IPS-NIHi7 (cell line): ENCODE data around the gene MYOZ1.
"Not testable (repeated sequence)": the region's sequence is repeated elsewhere in the genome, so short reads cannot be mapped to it uniquely, and the experiment has no call there.

Source experiments
- DNase-seq: peaks from one replicate; pipeline ENCODE4 v3.0.0; 2012; ENCODE audit warnings: mixed read lengths; ENCODE audit errors: extremely low spot score

Gene MYOZ1

DNA sequence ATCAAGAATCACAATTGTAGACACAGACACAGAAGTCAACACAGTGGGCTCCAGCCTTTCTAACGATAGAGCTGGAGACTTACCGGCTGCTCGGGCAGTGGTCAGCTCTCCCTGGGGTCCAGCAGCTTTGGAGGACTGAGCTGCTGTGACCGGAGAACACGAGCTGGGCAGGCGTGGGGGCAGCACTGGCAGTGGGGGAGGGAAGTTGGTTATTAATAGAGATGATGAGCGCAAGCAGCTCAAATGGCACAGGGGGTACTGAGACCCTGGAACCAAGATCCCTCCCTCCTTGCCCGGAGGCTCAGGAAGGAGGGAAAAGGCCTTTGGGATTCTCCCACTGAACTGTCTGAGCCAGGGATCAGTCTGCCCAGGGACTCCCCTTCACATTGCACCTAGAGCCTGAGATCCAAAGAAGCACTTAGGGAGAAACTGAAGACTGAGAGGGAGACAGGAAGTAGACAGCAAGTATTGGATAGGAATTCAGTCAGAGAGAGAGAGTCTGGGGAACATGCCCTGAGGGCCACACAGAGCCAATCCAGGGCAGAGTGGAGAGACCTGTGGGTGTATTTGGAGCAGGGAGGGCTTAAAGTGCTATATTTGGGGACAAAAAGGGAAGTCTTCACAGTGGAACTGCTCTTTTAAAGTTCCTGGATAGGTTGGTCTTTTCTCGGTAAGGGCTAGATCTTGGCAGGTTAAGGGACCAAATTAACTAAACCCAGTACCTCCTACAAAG, at the start of gene MYOZ1:
Gene MYOZ1, minus strand, starts transcription at position 147 of the 733 bp plus-strand sequence. CDS start 1,457 bp downstream, outside the sequence.
- no peak for DNase-seq

DNA sequence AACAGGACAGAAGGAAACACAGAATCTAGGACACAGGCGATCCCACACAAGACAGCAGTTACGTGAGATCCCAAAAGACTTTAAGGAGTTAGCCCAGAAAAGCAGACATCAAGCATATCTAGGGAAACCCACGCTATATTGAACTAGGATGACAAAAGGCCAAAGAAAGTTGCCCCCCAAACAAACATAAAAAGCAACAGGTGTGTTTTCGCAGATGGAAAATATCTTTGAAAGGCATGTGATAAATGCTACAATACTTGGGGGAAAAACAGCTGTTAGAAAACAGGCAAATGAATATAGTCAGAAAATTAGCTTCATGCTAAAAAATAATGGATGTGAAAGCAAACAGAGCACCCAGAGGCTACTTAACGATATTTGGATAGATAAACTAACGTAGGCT, 49.5 kb upstream of the MYOZ1 start:
- DNase-seq, result not testable (repeated sequence)

- not testable (repeated sequence) for DNase-seq
Measured at GRCh38 chr10:73689596-73689995, 48.3 kb upstream of the MYOZ1 start.

DNA sequence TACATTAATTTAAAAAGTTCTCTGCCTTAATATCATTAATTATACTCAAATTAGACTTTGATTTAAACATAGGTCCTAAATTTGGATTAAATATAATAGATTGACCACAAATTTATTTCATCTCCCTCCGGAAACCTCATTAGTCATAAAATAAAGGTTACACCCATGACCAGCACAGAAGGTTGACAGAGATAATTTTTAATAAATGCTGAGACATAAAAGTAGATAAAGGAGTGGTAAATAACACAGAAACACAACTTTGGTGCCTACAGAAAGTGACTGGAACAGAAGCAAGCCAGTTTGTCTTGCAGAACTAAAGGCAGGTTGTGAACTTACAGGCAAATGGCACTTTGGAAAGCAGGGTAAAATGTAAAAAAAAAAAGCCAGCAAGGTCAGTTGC, 46.4 kb upstream of the MYOZ1 start:
- DNase-seq, result not testable (repeated sequence)

- not testable (repeated sequence) for DNase-seq
Measured at GRCh38 chr10:73674546-73674945, 33.3 kb upstream of the MYOZ1 start.

GRCh38 chr10:73668378-73668777, 27.1 kb upstream of the MYOZ1 start:
- DNase-seq, result not testable (repeated sequence)

GRCh38 chr10:73666153-73666809, 25.0 kb upstream of the MYOZ1 start:
- DNase-seq, result not testable (repeated sequence)

DNA sequence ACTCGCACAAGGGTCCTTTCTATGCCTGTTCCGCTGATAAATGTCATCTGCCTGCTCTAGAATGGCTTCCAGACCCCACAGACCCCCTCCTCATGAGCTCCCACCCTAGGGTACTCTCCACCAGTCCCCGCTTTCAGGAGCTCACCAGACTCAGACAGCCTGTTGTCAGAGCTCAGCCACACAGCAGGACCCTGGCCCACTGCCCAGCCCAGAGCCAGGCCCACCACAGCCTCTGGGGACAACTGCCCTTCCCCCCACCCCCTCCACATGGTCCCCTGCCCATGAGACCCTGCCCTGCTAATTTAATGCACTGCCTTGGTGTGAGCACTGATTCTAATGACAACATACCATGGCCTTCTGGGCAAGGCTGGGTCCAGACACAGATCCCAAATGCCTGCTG, 24.3 kb upstream of the MYOZ1 start:
- DNase-seq, result not testable (repeated sequence)

- DNase-seq, result not testable (repeated sequence)
Measured at GRCh38 chr10:73664156-73665040, 23.1 kb upstream of the MYOZ1 start.

DNA sequence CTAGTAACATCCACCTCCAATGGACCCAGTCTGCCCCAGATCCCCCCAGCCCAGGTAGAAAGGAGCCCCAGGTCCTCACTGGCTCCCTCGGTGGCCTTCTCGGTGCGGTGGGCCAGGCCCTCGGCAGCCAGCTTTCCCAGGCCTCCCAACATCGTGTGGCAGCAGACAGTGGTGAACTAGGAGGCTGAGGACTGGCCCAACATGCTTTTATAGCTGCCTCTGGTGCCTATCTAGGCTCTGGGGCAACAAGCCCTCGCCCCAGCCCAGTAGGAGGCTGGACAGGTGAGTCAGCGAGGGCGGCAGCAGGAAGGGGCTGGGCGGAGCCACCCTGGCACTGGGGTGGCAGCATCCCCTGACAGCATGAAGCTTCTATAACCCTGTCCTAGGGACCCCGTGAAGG, 22.3 kb upstream of the MYOZ1 start:
- DNase-seq, result not testable (repeated sequence)

DNA sequence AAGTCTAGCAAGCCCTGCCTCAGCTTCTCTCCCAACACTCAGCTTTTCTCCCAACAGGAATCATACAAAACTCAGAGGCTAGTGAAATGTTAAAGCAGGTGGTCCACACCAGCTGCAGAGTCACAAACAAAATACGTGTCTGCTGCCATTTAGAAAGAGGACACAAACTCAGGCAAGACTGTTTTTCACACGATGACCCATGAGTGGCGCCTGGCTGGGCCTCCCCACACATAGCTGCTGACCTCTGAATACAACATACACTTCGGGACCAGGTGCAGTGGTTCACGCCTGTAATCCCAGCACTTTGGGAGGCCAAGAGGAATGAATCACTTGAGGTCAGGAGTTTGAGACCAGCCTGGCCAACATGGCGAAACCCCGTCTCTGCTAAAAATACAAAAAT, 21.4 kb upstream of the MYOZ1 start:
- DNase-seq, result not testable (repeated sequence)

DNA sequence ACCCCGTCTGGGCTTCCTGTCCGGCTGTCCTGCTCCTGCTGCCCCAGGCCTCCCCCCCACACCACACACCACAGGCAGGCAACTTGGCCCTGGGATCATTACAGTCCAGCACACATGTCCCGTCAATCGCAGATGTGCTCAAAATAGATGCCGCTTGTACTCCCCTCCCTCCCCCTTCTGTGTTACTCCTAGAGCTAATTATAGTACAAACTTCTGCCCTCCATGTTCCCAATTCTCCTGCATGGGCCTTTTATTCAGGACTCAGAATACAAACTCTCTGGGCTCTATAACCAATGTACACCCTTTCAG, 14.7 kb upstream of the MYOZ1 start, which contains the start of gene SYNPO2L:
Gene SYNPO2L, minus strand, starts transcription at position 40 of the 309 bp plus-strand sequence. CDS start 107 bp downstream, outside the sequence.
- DNase-seq, result no peak

DNA sequence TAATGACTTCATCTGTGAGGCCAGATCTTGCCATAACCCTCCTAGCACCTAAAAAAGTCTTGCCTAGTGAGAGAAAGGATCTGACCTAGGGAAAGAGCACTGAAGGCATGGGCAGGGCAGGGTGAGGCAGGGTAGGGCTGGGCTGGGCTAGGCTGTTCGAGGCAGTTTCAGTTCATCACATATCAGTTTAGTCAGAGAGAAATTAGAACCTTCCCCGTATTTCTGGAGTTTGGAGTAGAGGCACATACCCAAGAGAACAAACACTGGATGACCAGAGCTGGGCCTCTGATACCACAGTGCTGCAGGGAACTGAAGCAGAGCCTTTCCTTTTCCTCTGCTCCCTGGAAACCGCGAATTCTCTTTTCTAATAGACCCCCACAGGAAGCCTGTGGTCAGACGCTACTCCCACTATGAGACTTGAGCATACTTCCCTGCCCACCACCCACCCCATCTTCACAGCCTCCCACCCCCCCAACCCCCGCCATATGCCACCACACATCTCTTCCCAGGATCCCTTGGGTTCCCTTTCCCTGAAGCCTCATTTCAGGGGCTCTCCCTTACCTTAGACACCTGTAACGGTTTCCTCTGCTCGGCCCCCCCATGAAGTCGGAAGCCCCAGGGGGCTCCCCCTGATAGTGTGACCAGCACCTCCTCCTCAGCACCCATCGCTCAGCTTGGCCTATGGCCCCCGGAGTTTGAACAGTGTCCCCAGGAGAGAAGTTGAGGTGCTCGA, 14.1 kb upstream of the MYOZ1 start:
- no peak for DNase-seq

DNA sequence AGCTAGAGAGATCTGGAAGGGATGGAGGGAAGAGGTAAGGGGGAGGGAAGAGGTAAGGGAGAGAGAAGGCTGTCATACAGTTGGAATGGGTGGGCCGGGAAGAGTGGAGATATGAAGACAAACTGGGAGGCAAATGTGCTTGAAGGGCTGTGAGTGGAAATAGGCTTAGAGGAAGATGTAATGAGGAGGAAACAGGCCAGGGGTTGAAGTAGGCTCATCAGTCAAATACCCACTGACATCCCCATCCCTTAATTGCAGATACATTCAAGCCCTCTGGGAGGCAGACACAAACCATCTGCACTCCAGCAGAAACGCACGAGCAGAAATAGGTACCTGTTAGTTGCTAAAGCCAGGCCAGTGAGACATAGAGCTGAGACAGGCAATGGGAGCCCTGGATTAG, 12.4 kb upstream of the MYOZ1 start:
- DNase-seq, result peak; percentile 37

DNA sequence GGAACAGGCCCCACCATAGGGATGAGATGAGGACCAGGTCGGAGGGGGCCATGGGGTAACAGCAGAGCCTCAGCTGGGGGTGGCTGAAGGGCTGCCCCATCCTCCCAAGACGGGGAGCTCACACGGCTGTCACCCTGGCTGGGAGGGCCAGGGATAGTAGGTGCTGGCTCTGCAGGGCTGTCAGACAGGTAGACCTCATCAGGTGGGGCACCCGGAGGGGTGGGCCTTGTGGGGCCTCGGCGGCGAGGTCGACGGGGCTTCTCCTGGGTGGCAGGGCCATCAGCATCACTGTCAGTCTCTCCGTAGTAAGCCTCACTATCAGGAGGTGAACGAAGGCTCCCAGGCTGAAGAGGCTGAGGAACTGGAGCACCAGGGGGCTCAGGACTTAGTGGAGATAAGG, 11.9 kb upstream of the MYOZ1 start:
- DNase-seq, result no peak

DNA sequence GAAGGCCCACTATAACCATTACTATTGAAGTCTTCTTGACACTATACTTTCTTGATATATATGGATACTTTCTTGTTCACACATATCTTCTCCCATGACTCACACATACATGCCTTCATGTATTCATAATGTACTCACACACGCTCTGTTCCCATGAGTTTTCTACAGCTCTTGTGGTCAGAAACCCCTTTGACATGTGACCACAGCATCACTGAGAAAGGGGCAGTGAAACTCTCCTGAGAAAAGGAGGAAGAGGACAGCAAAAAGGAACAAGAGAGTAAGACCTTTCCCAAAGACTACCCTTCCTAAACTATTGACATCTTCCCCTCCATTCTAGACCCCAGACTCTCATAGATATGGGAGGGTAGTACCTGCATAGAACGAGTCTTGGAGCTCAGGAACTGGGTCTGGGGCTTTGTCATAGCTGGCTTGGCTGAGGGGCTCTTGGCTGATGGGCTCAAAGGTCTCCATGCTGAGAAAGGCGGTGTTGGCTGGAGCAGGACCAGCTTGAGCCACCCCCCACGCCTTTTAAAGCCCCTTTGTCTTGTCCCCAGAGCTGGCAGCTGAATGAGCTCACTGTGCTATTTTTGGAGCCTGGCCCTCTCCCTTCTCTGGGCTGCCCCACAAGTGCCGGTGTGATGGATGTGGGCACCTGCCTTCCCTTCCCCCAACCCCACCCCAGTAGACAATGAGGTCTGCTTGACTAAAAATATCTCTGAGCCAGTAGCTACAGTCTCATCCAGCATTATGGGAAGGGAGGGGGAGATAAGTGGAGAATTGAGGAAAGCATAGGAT, 9.5 kb upstream of the MYOZ1 start:
- no peak for DNase-seq

- no peak for DNase-seq
Measured at GRCh38 chr10:73649876-73650536, 8.7 kb upstream of the MYOZ1 start.

- DNase-seq, result peak; percentile 59
Measured at GRCh38 chr10:73648975-73649829, 7.9 kb upstream of the MYOZ1 start.
